HG03280 (cell line): Measurements from ENCODE around the gene BCO2.
"Not testable (repeated sequence)": the region's sequence is repeated elsewhere in the genome, so short reads cannot be mapped to it uniquely, and the experiment has no call there.

ENCODE experiments used
- ATAC-seq: cut with Tn5 transposase; IDR thresholded peaks from one replicate; pipeline ENCODE4 v1.9.1; 2021; ENCODE audit warnings: mild to moderate bottlenecking, moderate library complexity; ENCODE audit not compliant: unreplicated experiment

Gene BCO2, protein sequence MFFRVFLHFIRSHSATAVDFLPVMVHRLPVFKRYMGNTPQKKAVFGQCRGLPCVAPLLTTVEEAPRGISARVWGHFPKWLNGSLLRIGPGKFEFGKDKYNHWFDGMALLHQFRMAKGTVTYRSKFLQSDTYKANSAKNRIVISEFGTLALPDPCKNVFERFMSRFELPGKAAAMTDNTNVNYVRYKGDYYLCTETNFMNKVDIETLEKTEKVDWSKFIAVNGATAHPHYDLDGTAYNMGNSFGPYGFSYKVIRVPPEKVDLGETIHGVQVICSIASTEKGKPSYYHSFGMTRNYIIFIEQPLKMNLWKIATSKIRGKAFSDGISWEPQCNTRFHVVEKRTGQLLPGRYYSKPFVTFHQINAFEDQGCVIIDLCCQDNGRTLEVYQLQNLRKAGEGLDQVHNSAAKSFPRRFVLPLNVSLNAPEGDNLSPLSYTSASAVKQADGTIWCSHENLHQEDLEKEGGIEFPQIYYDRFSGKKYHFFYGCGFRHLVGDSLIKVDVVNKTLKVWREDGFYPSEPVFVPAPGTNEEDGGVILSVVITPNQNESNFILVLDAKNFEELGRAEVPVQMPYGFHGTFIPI

DNA sequence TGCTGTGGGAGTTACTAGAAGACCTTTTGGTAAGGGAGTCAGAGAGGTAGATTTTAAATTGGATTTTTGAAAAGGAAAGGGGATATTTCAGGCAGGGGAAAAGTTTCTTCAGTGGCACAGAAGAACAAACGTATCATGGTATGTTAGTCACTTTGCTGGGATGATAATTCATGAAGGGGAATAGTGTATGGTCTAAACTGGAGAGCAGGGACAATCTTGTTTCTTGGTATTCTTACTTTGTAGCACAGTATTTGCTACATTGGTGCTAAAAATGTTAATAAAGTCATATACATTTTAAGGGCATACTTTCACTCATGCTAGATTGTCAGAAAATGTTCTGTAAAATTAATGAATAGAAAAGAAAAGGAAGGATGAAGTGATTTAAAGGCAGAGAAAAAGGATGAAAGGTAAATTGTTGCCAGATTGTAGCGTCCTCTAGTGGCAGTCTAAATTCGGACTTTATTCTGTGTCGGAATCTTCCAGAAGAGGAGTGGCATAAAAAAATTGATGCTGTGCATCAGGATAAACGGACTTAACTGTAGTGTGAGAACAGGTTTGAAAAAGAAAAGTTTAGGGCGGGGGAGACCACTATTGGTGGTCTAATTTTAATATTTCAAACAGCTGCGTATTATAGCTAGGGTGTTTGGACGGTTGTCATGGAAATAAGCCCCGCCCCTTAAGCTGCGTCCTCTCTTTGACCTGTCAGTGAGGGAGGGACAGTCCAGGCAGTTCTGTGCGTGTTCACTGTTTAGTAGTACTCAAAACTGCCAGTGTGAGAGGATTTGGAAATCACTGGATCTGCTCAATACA is at the start of gene BCO2:
BCO2 (plus strand) TSS at position 724 of the 810 bp plus-strand sequence. CDS start 90 bp downstream, outside the sequence.
- peak; percentile 70 for ATAC-seq

DNA sequence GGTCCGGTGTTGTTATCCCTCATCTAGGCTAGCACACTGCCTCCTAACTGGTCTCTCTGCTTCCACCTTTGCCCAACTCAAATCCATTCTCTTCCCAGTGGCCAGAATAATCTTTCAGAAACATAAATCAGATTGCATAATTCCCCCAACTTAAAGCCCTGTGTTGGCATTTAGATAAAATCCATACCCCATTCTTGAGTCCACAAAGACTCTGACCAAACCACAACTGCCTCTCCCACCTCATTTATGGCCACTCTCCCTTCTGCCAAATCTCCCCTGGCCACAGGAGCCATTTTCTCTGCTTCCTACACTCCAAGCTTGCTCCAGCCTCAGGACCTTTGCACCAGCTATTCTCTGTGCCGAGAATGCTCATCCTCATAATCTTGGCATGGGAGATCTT is 48.3 kb upstream of the BCO2 start:
- ATAC-seq: no peak

DNA sequence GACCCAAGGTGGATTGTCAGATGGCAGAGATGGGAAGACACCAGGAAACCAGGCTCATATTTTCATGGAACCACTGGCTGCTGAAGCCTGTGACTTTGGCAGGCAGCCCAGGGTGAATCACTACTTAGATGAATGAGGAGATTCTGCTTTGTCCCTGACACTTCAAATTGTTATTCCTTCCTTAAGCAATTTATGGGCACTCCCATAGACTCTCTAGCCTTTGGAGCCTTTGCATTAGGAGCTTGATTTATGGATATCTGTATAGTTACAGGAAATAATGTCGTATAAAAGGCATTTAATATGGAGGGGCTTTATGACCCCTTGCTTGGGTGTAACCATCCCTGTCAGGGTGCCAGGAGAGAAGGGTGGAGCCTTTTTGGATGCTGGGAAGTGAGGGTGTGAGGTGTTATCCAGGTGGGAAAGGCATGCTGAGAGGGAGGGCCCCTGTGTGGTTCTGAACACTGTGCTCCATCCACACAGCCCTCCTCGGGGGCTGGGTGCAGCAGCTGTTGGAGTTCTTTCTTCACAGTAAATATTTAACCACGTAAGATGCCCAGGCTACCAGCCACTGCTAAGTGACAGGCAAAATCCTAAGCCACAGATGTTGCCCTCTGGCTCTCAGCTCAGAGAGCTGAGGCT is 46.7 kb upstream of the BCO2 start:
- no peak for ATAC-seq

- ATAC-seq: no peak
These were observed 45.7 kb upstream of the BCO2 start for GRCh38 chr11:112129656-112130055.

DNA sequence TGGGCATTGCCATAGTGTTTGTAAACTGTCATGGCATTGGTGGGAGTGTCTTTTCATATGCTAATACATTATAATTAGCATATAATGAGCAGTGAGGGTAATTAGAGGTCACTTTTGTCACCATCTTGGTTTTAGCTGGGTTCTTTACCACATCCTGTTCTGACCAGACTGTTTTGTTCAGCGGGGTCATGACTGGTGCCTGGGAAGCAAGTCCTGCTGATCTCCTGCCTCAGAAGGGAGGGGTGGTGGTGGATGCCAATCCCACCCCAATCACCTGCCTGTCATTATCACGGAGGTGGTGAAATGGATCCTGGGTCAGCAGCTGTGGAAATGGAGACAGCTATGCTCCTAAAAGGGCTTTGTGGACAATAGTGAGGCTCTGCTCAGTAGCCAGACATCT is 42.6 kb upstream of the BCO2 start:
- no peak for ATAC-seq

- no peak for ATAC-seq
These were observed 40.8 kb upstream of the BCO2 start for GRCh38 chr11:112134473-112134872.

GRCh38 chr11:112143597-112143996 is 31.7 kb upstream of the BCO2 start:
- no peak for ATAC-seq

GRCh38 chr11:112150517-112150916 is 24.8 kb upstream of the BCO2 start:
- ATAC-seq: no peak

GRCh38 chr11:112156153-112156955 is 19.0 kb upstream of the BCO2 start:
- no peak for ATAC-seq

- no peak for ATAC-seq
These were observed 18.2 kb upstream of the BCO2 start for GRCh38 chr11:112156956-112157766.

- ATAC-seq: no peak
These were observed 15.9 kb upstream of the BCO2 start for GRCh38 chr11:112159098-112160065.

DNA sequence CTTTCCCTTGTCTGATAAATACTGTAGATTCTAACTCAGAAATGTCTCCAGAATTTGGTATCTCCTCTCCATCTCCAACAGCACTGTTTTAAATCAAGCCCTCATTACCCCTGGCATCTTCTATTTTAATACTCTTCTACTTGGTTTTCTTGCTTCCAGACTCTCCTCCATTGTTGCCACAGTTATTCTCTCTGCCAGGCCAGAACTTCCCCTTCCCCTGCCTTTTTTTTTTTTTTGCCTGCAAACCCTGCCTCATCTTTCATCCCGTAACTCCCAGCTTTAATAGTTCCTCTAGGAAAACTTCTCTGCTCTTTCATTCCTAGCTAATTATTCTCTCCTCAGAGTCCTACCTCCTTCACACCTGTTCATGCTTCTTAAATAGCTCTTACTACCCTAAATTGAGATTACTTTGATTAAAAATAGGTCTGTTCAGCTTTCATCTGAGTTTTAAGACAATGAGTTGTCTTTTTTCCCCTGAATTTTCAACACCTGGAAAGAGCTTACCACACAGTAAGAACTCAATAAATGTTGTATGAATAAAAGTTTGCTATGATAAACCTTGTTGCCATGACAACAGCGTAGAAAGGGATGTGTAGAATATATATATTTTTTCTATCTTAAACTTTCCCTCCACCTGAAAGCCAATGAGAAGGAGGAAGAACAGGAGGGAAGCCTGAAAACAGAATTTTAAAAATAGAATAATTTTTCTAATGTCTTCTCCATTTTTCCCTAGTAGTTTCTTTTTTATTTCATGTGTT is 15.0 kb upstream of the BCO2 start:
- no peak for ATAC-seq

- no peak for ATAC-seq
These were observed 14.3 kb upstream of the BCO2 start for GRCh38 chr11:112161012-112161411.

- ATAC-seq: not testable (repeated sequence)
These were observed 13.1 kb upstream of the BCO2 start for GRCh38 chr11:112162200-112162599.

- no peak for ATAC-seq
These were observed 12.4 kb upstream of the BCO2 start for GRCh38 chr11:112162761-112163546.

DNA sequence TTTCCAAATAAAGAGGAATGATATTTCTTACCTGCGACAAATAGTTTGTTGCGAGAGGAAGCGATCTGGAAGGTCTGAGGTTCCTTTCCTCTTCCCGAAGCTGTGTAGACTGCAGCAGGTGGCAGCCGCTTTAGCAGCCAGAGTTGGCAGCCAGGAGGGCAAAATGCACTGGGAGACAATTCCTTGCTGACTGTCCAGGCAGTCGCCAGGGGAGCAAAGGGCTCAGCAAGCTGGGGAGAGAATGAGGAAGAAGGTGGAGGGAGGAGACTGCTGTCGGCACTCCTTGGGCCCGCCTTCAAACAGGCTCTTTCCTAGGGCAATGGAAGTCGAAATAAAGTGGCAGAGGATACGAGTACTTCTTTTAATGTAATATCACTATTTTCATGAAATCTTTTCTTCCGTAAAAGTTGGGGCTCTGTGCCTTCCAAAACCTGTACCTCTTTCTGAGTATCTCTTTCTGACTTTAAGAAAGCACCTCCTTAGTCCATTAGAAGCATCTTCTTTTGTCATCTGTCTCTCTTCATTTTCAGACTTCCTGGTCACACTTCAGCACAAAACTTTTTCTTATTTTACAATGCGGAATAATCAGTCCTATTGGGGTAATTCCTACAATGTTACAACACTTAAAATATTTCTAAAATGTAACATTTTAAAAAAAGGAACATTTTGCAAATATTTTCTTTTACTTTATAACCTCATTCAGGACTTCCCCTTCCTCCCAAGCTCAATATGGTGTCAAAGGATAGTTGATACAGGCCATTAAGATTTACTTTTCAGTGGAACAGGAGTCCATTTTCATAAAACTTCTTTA is 11.2 kb upstream of the BCO2 start, which contains the start of gene IL18:
IL18 (minus strand) TSS at position 220 of the 811 bp plus-strand sequence. CDS start 9,041 bp downstream, outside the sequence.
- ATAC-seq: no peak
